ENCODE measurements around the gene CXCL5. TPM values are rescaled to one million over a fixed set of nuclear protein-coding genes. Genes with fewer than 3 reads are reported as not detected.
A peak's percentile ranks its signal among the peaks of the same experiment; 100 is the strongest.

Gene CXCL5
- total and polyA plus RNA-seq, 10 of the 15 experiments (the other 5 are each of a cell fraction or from before 2014, with no cell fraction given): not detected

DNA sequence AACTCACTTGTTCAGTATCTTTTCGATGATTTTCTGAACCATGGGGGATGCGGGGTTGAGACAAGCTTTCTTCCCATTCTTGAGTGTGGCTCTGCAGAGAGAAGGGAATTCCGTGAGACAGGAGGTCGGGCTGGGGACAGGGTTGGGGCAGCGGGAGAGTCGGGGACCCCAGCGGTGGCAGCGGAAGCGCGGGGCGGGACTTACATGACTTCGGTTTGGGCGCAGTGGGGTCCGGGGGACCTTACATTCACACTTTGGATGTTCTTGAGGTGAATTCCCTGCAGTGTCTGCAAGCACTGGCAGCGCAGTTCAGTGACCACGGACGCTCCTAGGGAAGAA lies 39.6 kb upstream of the CXCL5 start:
- BruUV-seq (replicated peaks): no TSS peak
- Histone ChIP-seq H3K79me2 (ENCODE audit: control insufficient read depth, insufficient read depth, low read length) (no peaks in the 10 kb centered on the region), H4K20me1 (ENCODE audit: control insufficient read depth, insufficient read depth) (no peaks in the 10 kb centered on the region), H3K4me2 (ENCODE audit: control insufficient read depth, insufficient read depth) (peak overlapping the region; percentile 87), H3K4me3 (no peak overlapping the region), H3K36me3 (ENCODE audit: control insufficient read depth in 2 of 2, insufficient read depth in 2 of 2, low read length in 1 of 2) (no peaks in the 10 kb centered on the region), H3K9ac (ENCODE audit: control insufficient read depth, insufficient read depth, low read length) (no peak overlapping the region), H3K9me3 (replicated peaks; ENCODE audit: control insufficient read depth, insufficient read depth, low read length) (no peaks in the 10 kb centered on the region), H3K27ac (ENCODE audit: control insufficient read depth, insufficient read depth) (no peak overlapping the region), H3K4me1 (ENCODE audit: control insufficient read depth, insufficient read depth, low read length) (peaks cover 3% of the 10 kb centered on the region; the same call in 1 of the 2 replicates), H2AFZ (ENCODE audit: control insufficient read depth, low read depth, low read length) (peak overlapping the region; percentile 29), H3K27me3 (replicated peaks in 1 of 2; ENCODE audit: control insufficient read depth in 2 of 2, insufficient read depth in 2 of 2, low read length in 1 of 2) (peaks cover 3 to 8% of the 10 kb centered on the region in 2 experiments)
- no peak for DNase-seq (ENCODE audit: low read depth, low spot score)
- POLR2A ChIA-PET: no interaction called here
- no peak for FAIRE-seq
- intact Hi-C loops (cut with micrococcal nuclease; ENCODE audit: unreplicated experiment): loop anchor here (10.0 kb wide), 1 partner anchor 373 kb away; no protein-coding TSS in a partner anchor
- no peak for ATAC-seq
- TF ChIP-seq ZNF384 (IDR thresholded peaks at IDR 0.05; ENCODE audit: borderline replicate concordance, low read depth, low read length) (no peak), ZNF207 (IDR thresholded peaks at IDR 0.05; ENCODE audit: borderline replicate concordance) (no peak)
- TF ChIP-seq, protein P1, sequence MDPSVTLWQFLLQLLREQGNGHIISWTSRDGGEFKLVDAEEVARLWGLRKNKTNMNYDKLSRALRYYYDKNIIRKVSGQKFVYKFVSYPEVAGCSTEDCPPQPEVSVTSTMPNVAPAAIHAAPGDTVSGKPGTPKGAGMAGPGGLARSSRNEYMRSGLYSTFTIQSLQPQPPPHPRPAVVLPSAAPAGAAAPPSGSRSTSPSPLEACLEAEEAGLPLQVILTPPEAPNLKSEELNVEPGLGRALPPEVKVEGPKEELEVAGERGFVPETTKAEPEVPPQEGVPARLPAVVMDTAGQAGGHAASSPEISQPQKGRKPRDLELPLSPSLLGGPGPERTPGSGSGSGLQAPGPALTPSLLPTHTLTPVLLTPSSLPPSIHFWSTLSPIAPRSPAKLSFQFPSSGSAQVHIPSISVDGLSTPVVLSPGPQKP (IDR thresholded peaks at IDR 0.05; ENCODE audit: low read depth, low read length): no peak
- SMC1A ChIA-PET (ENCODE audit: uncharacterized antibody, unreplicated experiment): no interaction called here
- WGBS (ENCODE audit: insufficient coverage, insufficient replicate concordance, low lambda C conversion rate, missing lambda C conversion rate): 20% methylated on average over 17 of the region's 17 CpGs
- RAD21 ChIA-PET (ENCODE audit: unreplicated experiment): no interaction called here
- CTCF ChIA-PET: interaction anchor here (0.7 to 1.8 kb wide), 2 partner anchors 192 to 307 kb away, joined by 3 to 4 read pairs; no protein-coding TSS in a partner anchor
- in situ Hi-C loops (cut with MboI): no loop called here

DNA sequence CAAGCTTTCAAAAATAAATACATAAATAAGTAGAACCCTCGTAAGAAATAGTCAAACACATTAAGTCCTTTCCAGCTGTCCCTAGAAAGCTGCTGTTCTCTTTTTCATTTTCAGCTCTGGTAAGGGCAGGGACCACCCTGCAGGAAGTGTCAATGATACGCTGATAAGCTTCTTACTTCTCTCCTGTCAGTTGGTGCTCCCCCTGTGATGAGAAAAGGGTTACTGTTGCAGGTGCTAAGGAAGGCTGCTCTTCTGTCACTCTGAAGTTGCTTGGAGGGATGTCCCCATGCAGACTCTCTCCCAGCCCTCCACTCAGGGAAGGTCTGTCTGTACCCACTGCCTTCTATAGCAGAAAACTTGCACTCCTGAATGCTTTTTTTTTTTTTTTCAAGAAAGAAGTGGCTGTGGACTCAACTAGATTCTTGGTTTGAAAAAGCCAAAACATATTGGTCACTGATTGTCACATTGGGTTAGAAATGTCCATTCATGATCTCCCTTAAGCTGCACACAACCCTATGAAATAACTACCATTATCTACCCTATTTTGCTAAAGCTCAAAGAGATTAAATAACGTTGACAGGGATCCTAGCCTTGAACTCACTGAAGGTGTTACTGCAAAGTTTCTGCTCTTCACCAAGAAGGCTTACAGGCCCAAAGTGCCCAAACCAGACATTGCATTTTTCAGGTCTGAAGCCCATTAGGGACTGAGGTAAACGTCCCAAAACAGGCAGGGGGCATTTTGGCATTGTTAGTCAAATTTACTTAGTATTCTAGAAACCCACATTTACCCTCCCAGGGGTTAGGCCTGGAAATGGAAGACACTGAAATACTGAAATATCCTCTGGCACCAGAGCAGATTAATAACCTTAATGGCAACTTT lies 38.8 kb upstream of the CXCL5 start:
- Histone ChIP-seq H3K27ac (ENCODE audit: control insufficient read depth, insufficient read depth) (no peak overlapping the region), H3K4me3 (no peak overlapping the region), H3K9ac (ENCODE audit: control insufficient read depth, insufficient read depth, low read length) (no peak overlapping the region), H3K79me2 (ENCODE audit: control insufficient read depth, insufficient read depth, low read length) (no peaks in the 10 kb centered on the region), H3K4me2 (ENCODE audit: control insufficient read depth, insufficient read depth) (no peak overlapping the region), H4K20me1 (ENCODE audit: control insufficient read depth, insufficient read depth) (no peaks in the 10 kb centered on the region), H3K27me3 (replicated peaks in 1 of 2; ENCODE audit: control insufficient read depth in 2 of 2, insufficient read depth in 2 of 2, low read length in 1 of 2) (peaks cover 3 to 8% of the 10 kb centered on the region in 2 experiments), H3K9me3 (replicated peaks; ENCODE audit: control insufficient read depth, insufficient read depth, low read length) (no peaks in the 10 kb centered on the region), H3K4me1 (ENCODE audit: control insufficient read depth, insufficient read depth, low read length) (peaks cover 3% of the 10 kb centered on the region; the same call in 1 of the 2 replicates), H2AFZ (ENCODE audit: control insufficient read depth, low read depth, low read length) (no peak overlapping the region), H3K36me3 (ENCODE audit: control insufficient read depth in 2 of 2, insufficient read depth in 2 of 2, low read length in 1 of 2) (no peaks in the 10 kb centered on the region)
- FAIRE-seq (no peak), ATAC-seq (no peak), DNase-seq (ENCODE audit: low read depth, low spot score) (no peak)
- ChIA-PET SMC1A (ENCODE audit: uncharacterized antibody, unreplicated experiment) (interaction anchor here (0.7 kb wide), 2 partner anchors 27 to 139 kb away, joined by 3 read pairs; no protein-coding TSS in a partner anchor), RAD21 (ENCODE audit: unreplicated experiment) (interaction anchor here (0.6 kb wide), 1 partner anchor 152 kb away, joined by 3 read pairs; no protein-coding TSS in a partner anchor), POLR2A (interaction anchor here (0.6 kb wide), 1 partner anchor 119 kb away, joined by 3 read pairs; no protein-coding TSS in a partner anchor), CTCF (interaction anchor here (0.7 to 1.8 kb wide), 2 partner anchors 192 to 307 kb away, joined by 3 to 4 read pairs; no protein-coding TSS in a partner anchor)
- 8% methylated on average over 4 of the region's 4 CpGs for WGBS (ENCODE audit: insufficient coverage, insufficient replicate concordance, low lambda C conversion rate, missing lambda C conversion rate)
- no TSS peak for BruUV-seq (replicated peaks)
- intact Hi-C loops (cut with micrococcal nuclease; ENCODE audit: unreplicated experiment): loop anchor here (10.0 kb wide), 1 partner anchor 373 kb away; no protein-coding TSS in a partner anchor
- in situ Hi-C loops (cut with MboI): no loop called here
- TF ChIP-seq EED (IDR thresholded peaks at IDR 0.05; ENCODE audit: low read depth): no peak
- TF ChIP-seq EZH2 (IDR thresholded peaks at IDR 0.05; ENCODE audit: borderline replicate concordance, control insufficient read depth, low read depth, low read length): no peak
- no peak for TF ChIP-seq GATAD2B (conservative IDR thresholded peaks at IDR 0.05; ENCODE audit: low read depth)
- no peak for TF ChIP-seq SREBF2 (IDR thresholded peaks at IDR 0.05; ENCODE audit: low read length)
- TF ChIP-seq MXI1 (IDR thresholded peaks at IDR 0.05; ENCODE audit: low read depth, low read length): no peak
- TF ChIP-seq, protein P2, sequence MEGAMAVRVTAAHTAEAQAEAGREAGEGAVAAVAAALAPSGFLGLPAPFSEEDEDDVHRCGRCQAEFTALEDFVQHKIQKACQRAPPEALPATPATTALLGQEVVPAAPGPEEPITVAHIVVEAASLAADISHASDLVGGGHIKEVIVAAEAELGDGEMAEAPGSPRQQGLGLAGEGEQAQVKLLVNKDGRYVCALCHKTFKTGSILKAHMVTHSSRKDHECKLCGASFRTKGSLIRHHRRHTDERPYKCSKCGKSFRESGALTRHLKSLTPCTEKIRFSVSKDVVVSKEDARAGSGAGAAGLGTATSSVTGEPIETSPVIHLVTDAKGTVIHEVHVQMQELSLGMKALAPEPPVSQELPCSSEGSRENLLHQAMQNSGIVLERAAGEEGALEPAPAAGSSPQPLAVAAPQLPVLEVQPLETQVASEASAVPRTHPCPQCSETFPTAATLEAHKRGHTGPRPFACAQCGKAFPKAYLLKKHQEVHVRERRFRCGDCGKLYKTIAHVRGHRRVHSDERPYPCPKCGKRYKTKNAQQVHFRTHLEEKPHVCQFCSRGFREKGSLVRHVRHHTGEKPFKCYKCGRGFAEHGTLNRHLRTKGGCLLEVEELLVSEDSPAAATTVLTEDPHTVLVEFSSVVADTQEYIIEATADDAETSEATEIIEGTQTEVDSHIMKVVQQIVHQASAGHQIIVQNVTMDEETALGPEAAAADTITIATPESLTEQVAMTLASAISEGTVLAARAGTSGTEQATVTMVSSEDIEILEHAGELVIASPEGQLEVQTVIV (IDR thresholded peaks at IDR 0.05; ENCODE audit: borderline replicate concordance, partially characterized antibody): no peak

Measured in GM12878 (cell line).